GM19043 (cell line): Measurements from ENCODE around the gene ANAPC16.
"Not testable (repeated sequence)": the region's sequence is repeated elsewhere in the genome, so short reads cannot be mapped to it uniquely, and the experiment has no call there.

Experiments used
- ATAC-seq: cut with Tn5 transposase; IDR thresholded peaks from one replicate; pipeline ENCODE4 v1.9.1; 2021; ENCODE audit warnings: low read depth; ENCODE audit not compliant: unreplicated experiment

ANAPC16 gene

GRCh38 chr10:72241691-72242252 is 26.0 kb downstream of the ANAPC16 start:
- ATAC-seq: no peak

- ATAC-seq: no peak
Measured at GRCh38 chr10:72242675-72243074, 26.9 kb downstream of the ANAPC16 start.

DNA sequence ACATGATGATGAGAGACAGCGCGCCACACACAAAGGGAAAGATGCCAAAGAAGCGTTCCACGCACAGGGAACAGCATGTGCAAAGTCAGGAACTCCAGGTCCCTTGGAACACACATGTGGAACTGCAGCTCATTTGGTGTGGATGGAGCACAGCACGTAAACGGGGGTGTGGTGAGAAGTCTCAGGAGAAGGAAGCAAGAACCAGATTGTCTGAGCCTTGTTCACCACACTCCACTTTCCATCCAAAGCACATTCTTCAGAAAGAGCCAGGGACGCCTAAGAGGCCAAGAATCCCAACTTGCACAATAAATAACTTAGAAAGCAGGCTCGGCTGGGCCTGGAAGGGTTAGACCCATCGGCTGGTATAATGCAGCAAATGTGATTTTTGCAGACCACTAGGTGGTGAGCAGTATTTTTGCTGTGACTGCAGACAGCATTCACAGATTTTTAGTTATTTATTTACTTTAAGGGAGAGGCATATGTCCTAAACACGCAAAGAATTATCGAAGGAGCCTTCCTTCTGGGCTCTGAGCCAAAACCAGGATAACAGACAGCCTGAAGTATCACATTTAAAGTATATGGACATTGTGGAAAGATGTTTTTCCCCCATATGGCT is 28.1 kb downstream of the ANAPC16 start:
- no peak for ATAC-seq

DNA sequence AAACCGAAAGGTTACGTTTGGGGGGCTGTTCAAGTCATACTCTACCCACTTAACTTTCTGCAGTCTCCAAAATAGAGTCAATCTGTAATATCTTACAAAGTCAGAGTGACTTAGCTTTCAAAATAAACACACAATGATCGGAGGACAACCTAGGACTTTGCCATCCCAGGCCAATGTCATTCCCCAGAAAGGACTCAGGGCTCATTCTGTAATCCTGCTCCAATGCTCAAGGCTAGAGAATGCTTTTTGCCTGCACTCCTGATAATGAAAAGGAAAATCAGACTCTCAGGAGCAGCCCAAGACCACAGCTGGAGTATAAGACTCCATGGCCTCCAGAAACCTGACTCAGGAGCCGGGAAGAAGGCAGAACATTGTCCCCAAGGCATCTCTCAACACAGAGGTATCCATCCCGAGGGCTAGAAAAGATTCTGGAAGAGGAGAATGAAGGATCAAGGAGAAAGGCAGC is 28.8 kb downstream of the ANAPC16 start:
- no peak for ATAC-seq

DNA sequence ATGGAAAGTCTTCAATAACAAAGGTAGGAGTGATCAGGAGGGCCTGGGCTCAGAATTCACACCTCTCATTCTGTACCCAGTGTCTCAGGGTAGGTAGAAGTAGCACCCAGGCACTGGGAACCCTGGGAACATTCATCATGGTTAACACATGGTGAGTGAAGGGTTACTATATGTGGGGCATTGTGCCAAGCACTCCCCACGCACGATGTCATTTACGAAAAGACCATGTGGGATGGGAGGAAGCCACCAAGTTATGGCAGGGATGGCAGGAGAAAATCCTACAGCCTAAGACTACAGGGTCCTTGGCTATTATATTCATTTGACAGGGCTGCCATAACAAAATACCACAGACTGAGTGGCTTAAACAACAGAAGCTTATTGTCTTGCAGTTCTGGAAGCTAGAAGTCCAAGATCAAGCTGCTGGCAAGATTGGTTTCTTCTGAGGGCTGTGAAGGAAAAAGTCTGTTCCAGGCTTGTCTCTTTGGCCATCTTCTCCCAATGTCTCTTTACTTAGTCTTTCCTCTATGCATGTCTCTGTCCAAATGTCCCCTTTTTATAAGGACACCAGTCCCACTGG is 30.2 kb downstream of the ANAPC16 start:
- no peak for ATAC-seq

GRCh38 chr10:72248468-72249151 is 32.8 kb downstream of the ANAPC16 start:
- peak; percentile 82 for ATAC-seq

DNA sequence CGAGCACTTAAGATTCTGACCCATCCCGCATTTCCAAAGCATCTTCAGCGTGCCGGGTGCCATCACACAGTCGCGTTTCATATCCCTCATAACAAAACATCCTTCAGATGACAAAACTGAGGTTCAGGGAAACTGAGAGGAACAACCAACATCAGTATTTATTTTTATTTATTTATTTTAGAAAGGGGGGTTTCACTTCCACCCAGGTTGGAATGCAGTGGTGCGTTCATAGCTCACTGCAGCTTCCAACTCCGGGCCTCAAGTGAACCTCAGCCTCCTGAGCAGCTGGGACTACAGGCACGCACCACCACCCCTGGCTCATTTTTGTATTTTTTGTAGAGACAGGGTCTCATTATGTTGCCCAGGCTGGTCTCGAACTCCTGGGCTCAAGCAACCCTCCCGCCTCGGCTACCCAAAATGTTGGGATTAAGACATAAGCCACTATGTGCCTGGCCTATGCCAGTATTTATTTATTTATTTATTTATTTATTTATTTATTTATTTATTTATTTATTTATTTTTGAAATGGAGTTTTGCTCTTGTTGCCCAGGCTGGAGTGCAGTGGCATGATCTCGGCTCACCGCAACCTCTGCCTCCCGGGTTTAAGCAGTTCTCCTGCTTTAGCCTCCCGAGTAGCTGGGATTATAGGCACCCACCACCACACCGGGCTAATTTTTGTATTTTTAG is 33.5 kb downstream of the ANAPC16 start:
- ATAC-seq: not testable (repeated sequence)

DNA sequence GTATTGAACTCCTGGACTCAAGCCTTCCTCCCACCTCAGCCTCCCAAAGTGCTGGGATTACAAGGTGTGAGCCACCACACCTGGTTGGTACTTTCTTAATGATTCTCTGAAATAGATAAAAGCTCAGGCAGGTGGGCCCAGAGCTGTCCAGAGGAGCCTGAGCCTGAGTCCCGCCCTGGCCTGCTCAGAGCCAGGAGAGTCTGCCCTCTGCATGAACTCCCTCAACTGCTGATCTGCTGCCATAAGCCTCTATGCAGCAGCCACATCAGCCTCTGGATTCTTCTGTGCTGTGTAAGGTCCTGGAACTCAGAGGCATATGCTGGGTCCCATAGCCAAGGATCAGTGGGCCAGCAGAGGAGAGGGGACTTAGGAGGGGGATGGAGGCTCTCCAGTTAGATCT is 34.9 kb downstream of the ANAPC16 start:
- no peak for ATAC-seq

DNA sequence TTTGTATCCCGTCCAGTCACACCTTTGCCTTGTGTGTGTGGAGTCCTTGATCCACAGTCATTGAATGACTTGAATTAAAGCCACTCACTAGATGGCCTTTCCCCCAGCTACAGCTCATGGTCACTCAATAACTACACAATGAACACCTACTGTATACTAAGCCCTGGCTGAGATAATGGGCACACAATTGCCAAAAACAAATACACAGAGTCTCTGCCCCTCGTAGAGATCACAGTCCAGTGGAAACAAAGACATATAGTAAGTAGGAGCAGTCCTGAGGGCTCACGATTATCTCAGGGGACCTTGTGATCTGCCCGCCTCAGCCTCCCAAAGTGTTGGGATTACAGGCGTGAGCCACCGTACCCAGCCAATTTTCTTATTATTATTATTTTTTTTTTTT is 35.8 kb downstream of the ANAPC16 start:
- ATAC-seq: no peak

DNA sequence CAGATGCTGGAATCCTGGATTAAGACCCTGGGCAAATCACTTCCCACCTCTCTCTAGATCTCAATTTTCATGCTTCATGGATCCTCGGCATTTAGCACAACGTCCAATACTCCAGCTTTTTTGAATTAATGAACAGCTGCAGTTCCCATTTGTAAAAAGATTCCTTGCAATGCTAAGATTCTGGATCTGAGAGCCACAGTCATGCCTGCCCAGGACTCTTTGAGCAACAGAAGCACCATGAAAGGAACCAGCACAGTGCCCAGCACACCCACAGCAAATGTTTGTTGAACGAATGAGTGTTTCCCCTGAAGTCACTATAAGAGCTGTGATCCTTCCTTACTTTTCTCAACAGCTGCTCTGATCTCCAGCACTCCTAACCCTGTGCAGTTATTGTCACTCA is 37.2 kb downstream of the ANAPC16 start:
- ATAC-seq: no peak

- no peak for ATAC-seq
Measured at GRCh38 chr10:72253578-72253977, 37.8 kb downstream of the ANAPC16 start.

- peak; percentile 50 for ATAC-seq
Measured at GRCh38 chr10:72254813-72255568, 39.2 kb downstream of the ANAPC16 start.

GRCh38 chr10:72255977-72256729 is 40.3 kb downstream of the ANAPC16 start:
- no peak for ATAC-seq

- ATAC-seq: no peak
Measured at GRCh38 chr10:72257051-72257892, 41.5 kb downstream of the ANAPC16 start.

DNA sequence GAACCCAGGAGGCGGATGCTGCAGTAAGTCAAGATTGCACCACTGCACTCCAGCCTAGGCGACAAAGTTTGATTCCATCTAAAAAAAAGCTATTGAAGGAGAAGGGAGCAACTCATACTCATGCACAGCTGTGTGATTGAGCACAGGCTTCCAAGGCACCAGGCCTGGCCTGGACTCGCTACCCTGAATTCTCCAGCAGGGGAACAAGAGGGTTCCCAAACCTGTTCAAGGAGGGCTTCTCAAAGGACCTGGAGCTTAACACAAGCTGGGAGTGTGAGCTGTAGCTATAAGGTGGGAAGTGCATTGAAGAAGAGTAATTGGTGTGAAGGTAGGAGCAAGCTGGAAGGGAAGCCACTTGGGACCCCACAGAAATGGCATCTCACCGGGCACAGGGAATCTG is 42.8 kb downstream of the ANAPC16 start:
- ATAC-seq: no peak

DNA sequence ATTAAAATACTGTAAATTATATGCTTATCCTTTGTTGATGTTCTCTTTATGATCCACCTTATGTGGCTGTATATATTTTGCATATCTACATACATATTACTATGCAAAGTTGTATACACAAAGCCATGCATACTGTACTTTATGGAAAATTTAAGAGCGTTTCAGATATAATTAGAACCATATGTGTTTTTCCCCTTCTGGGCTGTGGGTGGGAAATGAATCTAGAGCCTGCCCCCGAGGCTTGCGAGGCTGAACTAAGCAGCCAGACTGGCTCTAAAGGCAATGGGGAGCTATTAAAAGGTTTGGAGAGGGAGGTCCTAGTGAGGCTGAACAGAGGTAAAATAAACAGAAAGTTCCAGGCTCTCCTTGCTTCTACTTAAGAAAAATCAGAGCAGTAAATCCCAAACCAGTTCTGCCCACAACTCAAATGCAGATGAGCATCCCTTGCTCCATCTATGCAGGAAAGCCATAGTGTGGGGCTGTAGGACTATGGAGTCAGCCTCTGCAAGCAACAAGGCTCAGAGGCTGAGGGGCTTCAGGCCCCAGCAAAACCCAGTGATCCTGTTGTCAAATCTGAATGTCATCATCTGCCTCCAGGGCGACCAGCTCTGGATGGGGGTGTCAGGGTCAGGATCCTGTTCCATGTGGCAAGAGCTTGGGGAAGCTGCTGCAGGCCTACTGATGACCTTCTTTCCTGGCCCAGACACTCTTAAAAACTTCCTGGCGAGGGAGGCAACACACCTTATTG is 43.9 kb downstream of the ANAPC16 start:
- ATAC-seq: no peak

DNA sequence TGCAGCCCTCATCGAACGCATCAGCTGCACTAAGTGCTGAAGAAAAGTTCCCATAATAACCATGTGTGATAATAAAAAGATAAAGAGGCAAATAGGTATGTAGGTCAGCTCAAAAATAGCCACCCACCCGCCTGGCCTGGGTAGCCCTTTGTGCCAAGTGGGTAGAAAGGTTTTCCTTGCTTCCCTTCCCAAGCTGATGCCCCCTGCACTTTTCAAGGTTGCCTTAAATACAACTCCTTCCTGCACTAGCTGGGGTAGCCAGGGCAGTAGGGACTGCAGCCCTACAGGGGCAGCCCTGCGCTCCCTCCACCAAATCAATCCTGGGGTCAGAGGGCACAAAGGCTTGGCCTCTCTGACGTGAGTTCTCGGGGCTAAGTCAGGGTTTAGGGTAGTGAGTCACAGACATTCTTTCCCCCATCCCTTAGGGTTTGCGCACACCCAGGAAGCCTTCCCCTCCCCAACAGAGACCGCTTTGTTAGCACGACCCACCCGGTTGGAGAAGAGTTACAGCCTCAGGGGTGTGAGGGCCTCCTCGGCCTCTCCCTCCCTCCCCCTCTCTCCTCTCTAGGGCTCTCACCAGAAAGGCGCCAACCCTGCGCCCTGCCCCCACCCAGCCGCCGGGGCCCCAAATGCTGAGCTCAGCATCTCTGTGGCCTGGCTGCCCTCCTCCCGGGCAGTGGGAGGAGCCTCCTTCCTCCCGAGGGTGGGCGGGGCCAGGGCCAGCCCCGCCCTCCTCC is 44.6 kb downstream of the ANAPC16 start:
- ATAC-seq: peak; percentile 43
